Stimulated activated CD4-positive, alpha-beta T cell treated with anti-CD3 and anti-CD28 coated beads, TNF-alpha, amount 100 ng/mL, for 24 hours (primary cell): Measurements from ENCODE around the gene GPR157.
"Not testable (repeated sequence)": the region's sequence is repeated elsewhere in the genome, so short reads cannot be mapped to it uniquely, and the experiment has no call there.

Experiments used
- DNase-seq, 3 experiments: peaks; one replicate each; pipeline ENCODE4 v3.0.0-alpha.2; 2020; ENCODE audit warnings: low read depth in 3 of 3

The GPR157 gene

GRCh38 chr1:9146156-9146555 lies 17.3 kb upstream of the GPR157 start:
- no peak for DNase-seq

DNA sequence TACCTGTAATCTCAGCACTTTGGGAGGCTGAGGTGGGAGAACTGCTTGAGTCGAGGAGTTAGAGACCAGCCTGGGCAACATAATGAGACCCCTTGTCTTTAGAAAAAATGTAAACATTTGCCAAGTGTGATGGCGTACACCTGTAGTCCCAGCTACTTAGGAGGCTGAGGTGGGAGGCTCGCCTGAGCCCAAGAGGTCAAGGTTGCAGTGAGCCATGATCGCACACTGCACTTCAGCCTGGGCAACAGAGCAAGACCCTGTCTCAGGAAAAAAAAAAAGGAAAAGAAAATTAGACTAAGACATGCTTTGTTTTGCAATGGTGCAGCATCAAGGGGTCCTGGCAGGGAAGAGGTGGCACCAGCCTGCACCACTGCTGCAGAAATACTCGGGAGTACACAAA lies 16.8 kb upstream of the GPR157 start:
- no peak for DNase-seq

DNA sequence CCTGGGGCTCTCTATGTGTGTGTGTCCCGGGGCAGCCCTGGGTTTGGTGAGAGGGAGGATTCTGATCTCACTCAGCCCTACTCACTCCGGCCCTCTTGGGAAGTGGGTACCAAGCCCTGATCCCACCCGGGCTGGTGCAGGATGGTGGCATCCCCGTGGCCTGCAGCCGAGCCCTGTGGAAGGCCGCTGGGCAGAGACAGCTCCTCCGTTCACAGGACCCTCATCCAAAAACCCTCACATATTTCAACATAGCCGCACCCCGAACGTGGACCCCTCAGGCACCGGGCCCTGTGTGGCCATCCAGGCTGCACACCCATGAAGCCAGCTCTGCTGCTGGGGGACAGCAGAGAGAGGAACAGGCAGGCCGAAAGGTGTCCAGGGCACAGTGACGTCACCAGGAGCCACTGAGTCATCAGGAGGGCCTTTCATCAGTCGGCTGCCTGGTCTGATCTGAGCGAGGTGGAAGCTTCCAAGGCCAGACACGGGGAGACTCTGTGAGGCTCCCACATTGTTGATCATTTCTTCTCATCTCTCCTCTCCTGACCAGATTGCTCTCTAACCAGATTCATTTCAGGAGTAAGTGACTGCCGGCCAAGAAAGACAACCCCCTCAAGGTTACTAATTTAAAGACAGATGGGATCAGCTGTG lies 16.2 kb upstream of the GPR157 start:
- no peak for DNase-seq

DNA sequence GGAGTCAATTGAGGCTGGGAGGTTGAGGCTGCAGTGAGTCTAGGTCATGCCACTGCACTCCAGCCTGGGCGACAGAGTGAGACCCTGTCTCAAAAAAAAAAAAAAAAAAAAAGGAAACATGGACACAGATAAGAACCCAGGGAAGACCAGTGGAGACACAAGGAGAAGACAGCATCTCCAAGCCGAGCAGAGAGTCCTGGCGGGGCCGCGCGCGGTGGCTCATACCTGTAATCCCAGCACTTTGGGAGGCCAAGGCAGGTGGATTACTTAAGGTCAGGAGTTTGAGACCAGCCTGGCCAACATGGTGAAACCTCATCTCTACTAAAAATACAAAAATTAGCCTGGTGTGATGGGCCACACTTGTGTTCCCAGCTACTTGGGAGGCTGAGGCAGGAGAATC lies 15.6 kb upstream of the GPR157 start:
- DNase-seq: not testable (repeated sequence)

DNA sequence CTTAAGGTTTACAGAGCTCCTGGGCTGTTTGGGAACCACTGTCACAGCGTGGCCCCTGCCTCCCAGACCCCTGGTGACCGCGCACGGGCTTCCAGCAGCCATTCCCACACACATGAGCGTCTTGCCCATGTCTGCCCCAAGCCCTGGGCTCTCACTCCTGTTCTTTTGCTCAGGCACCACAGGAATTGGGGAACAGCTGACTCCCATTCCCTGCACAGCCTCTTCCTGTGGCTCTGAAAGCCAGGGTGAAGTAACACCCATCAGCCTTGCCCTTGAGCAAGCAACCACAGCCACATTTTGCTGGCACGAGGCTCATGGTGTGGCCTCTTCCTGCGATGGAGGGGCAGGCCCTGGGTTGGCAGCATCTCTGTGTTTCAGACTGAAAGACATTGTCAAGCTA lies 14.3 kb upstream of the GPR157 start:
- no peak for DNase-seq

DNA sequence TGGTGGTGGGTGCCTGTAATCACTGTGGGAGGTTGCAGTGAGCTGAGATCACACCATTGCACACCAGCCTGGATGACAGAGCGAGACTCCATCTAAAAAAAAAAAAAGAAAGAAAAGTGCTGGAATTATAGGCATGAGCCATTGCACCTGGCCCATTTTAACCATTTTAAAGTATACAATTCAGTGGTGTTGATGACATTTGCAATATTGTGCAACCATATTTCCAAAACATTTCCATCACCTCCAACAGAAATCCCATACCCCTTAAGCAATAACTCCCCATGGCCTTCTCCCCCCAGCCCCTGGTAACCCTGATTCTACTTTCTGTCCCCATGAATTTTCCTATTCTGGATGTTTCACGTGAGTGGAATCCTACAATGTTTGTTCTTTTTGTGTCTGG lies 11.0 kb upstream of the GPR157 start:
- DNase-seq: no peak

DNA sequence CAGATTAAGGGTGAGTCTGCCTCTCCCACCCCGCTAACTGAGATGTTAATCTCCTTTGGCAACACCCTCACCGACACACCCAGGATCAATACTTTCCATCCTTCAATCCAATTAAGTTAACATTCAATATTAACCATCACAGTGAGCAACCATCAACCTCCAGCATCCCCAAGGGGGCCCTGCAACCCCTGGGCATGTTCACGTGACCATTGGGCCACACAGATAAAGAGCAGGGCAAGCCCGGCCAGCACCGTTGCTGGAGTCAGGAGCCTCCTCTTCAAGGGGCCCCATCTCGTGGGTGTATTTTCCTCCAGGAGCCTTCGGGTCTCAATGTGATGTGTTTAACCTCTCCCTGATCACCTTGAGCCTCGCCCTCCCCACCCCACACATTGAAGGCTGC lies 8.0 kb upstream of the GPR157 start:
- DNase-seq: no peak

- DNase-seq: no peak
Measured at GRCh38 chr1:9135073-9135836, 6.4 kb upstream of the GPR157 start.

GRCh38 chr1:9133870-9134585 lies 5.1 kb upstream of the GPR157 start:
- DNase-seq: no peak

GRCh38 chr1:9129266-9130041 lies 552 bp upstream of the GPR157 start:
- DNase-seq: peak; percentile 49 to 82 (median 53)

- no peak for DNase-seq
Measured at GRCh38 chr1:9128166-9128519, 759 bp downstream of the GPR157 start.

GRCh38 chr1:9127395-9128165 lies 1.3 kb downstream of the GPR157 start:
- DNase-seq: no peak

- no peak for DNase-seq
Measured at GRCh38 chr1:9126511-9126910, 2.4 kb downstream of the GPR157 start.

GRCh38 chr1:9125847-9126246 lies 3.1 kb downstream of the GPR157 start:
- DNase-seq: not testable (repeated sequence)

DNA sequence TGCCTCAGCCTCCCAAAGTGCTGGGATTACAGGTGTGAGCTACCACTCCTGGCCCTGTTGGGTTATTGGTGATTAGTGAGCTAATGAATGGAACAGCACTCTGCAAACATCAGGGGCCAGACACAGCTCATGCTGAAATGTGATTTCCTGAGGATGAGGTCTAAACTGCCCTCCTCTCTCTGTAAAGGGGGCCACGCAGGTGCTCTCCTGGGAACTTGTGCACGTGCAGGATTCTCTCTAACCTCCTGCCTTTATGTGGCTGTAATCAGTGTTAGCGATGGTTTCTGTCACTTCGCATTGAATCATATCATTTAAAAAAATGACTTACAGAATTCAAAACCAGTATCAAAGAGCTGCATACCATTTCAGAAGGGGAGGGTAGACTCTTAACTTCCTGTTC lies 3.6 kb downstream of the GPR157 start:
- no peak for DNase-seq

DNA sequence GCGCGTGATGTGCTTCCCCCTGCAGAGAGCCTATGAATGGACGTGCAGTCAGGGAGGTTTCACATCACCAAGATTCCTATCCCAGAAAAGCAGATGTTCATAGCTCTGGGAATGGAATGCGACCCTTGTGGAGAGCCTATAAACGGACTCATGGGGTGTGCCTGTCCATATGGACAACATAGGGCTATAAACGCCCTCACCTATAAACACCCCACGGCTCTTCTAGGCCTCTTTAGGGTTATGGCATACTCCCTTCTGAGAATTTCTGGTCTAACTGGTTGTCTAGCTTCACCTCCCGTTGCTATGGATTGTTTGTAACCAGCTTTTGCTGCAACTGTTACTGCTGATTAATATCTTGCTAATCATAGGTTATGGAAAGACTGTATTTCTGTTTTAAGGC lies 4.5 kb downstream of the GPR157 start:
- not testable (repeated sequence) for DNase-seq

GRCh38 chr1:9123665-9124064 lies 5.2 kb downstream of the GPR157 start:
- not testable (repeated sequence) for DNase-seq

DNA sequence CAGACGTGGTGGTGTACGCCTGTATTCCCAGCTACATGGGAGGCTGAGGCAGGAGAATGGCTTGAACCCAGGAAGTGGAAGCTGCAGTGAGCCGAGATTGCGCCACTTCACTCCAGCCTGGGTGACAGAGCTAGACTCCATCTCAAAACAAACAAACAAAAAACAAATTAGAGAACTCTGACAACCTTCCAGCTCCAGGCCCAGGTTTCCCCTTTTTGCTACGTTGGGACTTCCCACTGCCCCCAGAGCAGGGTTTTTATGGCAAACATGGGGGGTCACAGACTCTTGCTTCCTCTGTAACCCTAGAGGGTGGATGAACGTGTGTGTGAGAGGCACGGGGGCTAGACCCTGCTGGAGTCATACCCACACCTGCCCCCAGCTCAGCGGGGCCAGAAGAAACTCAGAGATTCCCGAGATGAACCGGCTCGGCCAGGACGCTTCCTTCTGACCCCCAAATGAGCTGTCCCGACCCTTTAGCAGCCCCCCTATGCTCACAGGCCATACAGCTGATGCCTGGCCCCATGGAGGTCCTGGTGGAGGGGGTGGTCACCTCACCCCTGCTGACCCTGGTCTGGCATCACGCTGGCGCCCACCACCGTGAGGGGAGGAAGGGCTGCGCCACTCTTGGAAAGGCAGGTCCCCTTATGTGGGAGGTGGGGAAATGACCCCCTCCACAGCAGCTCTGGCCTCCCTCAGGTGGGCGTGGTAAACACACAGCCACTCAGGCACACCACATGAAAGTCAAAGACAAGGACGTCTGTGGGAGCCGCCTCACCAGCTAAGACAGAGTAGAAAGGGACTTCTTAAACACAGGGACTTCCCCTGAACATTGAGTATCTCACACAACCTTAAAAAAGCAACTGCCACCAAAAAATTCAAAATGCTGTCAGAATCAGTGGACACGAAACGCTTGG lies 7.1 kb downstream of the GPR157 start:
- DNase-seq: peak in 1 of 3 experiments; percentile 38

DNA sequence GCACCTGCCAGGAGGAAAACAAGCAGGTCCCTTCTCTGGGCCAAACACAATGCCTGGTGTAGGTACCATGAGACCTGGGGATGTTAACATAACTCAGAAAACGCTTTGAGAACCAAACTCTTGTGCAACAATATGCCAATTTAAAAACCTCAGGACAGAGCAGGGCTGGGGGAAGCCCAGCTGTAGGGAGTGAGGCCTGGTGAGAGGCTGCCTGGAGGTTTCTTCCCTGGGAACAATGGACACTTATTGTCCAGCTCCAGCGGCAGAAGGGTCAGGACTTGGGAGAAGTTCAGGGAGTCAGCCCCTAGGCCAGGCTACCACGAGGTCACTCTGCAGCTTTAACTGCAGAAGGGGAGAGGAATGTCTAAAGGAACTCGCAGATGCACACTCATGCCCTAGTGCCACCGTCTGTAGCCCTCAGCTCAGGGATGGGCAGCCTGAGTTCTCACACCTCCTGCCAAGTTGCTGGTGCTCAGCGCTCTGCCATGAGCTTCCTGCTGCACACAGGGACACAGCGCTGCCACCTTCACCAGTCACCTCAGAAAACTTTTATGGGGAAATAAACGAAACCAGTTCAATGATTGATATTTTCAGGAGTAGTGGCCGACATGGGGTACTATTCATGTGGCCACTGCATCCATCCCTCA lies 8.5 kb downstream of the GPR157 start:
- no peak for DNase-seq

DNA sequence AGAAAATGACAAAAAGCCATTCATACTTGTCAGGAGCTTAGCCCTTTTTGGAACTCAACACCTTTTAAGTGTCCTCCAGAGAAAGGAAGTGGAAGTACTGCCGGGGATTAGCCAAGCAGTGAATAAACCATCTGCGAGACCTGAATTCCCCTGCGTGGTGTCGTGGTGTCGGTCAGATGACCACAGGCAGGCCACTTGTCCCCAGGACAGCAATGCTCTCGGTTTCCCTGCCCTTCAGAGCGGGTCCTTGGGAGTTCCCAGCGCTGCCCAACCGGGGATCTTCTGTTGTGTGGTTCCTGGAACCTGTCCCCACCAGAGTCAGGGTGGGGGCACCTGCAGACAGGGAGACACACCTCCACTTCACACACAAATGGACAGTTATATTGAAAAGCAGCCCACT lies 9.2 kb downstream of the GPR157 start:
- DNase-seq: no peak
